Measurements from ENCODE around the gene SERPINA12. TPM values are rescaled to one million over a fixed set of nuclear protein-coding genes. Genes with fewer than 3 reads are reported as not detected.
A peak's percentile ranks its signal among the peaks of the same experiment; 100 is the strongest.

SERPINA12 gene
- total and polyA plus RNA-seq, 2 of the 13 experiments (the other 11 are each of a cell fraction or from before 2014, with no cell fraction given) = 0.08 TPM; not detected in 1

DNA sequence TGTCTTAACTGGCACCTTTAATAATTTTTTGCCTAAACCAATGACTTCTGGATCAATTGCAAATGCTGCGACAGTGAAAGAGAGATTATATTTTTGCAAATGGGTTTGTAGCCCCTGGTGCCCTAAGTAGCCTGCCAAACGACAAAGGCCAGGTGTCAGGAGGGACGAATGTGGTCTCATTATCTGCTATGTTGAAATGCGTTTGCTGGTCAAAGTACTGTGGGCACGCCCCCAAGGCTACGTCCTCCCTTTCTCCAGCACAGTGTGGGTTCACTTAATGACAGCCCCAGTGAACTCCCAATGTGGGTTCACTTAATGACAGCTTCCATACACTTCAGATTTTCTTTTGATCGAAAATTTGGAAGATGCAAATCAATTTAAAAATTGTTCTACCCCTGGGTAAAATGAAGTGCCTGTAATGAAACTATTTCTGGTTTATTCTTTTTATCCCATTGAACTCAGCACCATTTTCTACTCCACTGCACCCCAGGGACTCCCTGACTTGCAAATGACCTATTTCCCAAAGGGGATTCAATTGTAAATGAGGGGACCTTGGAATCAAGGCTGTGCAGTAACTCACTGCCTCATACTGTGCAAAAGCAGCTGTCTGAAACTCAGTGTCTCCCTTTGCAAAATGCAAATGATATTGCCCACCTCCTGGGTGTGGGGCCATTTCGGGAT is 58.0 kb downstream of the SERPINA12 start (continued):
- TF ChIP-seq STAT5B (CRISPR knock-in tag; IDR thresholded peaks at IDR 0.05) (no peak), FOXO1 (CRISPR knock-in tag; IDR thresholded peaks at IDR 0.05) (peak; percentile 61), MYC (CRISPR knock-in tag; IDR thresholded peaks at IDR 0.05; ENCODE audit: borderline replicate concordance) (peak; percentile 76), ZNF205 (CRISPR knock-in tag; IDR thresholded peaks at IDR 0.05) (no peak), SRSF4 (IDR thresholded peaks at IDR 0.05; ENCODE audit: low read depth, low read length, poor library complexity, severe bottlenecking) (no peak), ZNF749 (CRISPR knock-in tag; IDR thresholded peaks at IDR 0.05; ENCODE audit: borderline replicate concordance) (no peak; the same call in 1 of the 2 replicates), SOX13 (IDR thresholded peaks at IDR 0.05) (no peak; the same call in 1 of the 2 replicates), SOX13 (CRISPR knock-in tag; conservative IDR thresholded peaks at IDR 0.05 in 1 of 2, IDR thresholded peaks at IDR 0.05 in 1 of 2) (peak in 1 of 2 experiments; percentile 88; a peak in 2 of 4 replicates), SALL1 (CRISPR knock-in tag; IDR thresholded peaks at IDR 0.05) (peak; percentile 69), SOX6 (IDR thresholded peaks at IDR 0.05) (no peak), SOX6 (CRISPR knock-in tag; IDR thresholded peaks at IDR 0.05) (peak; percentile 89), EHMT2 (IDR thresholded peaks at IDR 0.05; ENCODE audit: borderline replicate concordance, low read depth, low read length) (0 out of 2 replicates have a peak, but pooled peaks have one; percentile 51), ZFY (CRISPR knock-in tag; IDR thresholded peaks at IDR 0.05) (peak; percentile 41), SKI (IDR thresholded peaks at IDR 0.05; ENCODE audit: partially characterized antibody) (no peak), MAFF (IDR thresholded peaks at IDR 0.05; ENCODE audit: low read depth, low read length) (no peak), CCDC6 (CRISPR knock-in tag; IDR thresholded peaks at IDR 0.05) (no peak), ATF7-NPFF (CRISPR knock-in tag; IDR thresholded peaks at IDR 0.05; ENCODE audit: low read depth) (no peak), ZNF264 (CRISPR knock-in tag; IDR thresholded peaks at IDR 0.05) (peak; percentile 67; the same call in 1 of the 2 replicates), SNAI1 (CRISPR knock-in tag; IDR thresholded peaks at IDR 0.05; ENCODE audit: borderline replicate concordance) (no peak)
- TF ChIP-seq, protein P1, sequence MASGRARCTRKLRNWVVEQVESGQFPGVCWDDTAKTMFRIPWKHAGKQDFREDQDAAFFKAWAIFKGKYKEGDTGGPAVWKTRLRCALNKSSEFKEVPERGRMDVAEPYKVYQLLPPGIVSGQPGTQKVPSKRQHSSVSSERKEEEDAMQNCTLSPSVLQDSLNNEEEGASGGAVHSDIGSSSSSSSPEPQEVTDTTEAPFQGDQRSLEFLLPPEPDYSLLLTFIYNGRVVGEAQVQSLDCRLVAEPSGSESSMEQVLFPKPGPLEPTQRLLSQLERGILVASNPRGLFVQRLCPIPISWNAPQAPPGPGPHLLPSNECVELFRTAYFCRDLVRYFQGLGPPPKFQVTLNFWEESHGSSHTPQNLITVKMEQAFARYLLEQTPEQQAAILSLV (CRISPR knock-in tag; IDR thresholded peaks at IDR 0.05; ENCODE audit: borderline replicate concordance) = peak; percentile 81; the same call in 1 of the 2 replicates
- TF ChIP-seq, protein P2, sequence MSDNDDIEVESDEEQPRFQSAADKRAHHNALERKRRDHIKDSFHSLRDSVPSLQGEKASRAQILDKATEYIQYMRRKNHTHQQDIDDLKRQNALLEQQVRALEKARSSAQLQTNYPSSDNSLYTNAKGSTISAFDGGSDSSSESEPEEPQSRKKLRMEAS (IDR thresholded peaks at IDR 0.05) = peak; percentile 83
- TF ChIP-seq, protein P3, sequence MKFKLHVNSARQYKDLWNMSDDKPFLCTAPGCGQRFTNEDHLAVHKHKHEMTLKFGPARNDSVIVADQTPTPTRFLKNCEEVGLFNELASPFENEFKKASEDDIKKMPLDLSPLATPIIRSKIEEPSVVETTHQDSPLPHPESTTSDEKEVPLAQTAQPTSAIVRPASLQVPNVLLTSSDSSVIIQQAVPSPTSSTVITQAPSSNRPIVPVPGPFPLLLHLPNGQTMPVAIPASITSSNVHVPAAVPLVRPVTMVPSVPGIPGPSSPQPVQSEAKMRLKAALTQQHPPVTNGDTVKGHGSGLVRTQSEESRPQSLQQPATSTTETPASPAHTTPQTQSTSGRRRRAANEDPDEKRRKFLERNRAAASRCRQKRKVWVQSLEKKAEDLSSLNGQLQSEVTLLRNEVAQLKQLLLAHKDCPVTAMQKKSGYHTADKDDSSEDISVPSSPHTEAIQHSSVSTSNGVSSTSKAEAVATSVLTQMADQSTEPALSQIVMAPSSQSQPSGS (CRISPR knock-in tag; IDR thresholded peaks at IDR 0.05) = peak; percentile 67; the same call in 1 of the 2 replicates
- TF ChIP-seq, protein P4, sequence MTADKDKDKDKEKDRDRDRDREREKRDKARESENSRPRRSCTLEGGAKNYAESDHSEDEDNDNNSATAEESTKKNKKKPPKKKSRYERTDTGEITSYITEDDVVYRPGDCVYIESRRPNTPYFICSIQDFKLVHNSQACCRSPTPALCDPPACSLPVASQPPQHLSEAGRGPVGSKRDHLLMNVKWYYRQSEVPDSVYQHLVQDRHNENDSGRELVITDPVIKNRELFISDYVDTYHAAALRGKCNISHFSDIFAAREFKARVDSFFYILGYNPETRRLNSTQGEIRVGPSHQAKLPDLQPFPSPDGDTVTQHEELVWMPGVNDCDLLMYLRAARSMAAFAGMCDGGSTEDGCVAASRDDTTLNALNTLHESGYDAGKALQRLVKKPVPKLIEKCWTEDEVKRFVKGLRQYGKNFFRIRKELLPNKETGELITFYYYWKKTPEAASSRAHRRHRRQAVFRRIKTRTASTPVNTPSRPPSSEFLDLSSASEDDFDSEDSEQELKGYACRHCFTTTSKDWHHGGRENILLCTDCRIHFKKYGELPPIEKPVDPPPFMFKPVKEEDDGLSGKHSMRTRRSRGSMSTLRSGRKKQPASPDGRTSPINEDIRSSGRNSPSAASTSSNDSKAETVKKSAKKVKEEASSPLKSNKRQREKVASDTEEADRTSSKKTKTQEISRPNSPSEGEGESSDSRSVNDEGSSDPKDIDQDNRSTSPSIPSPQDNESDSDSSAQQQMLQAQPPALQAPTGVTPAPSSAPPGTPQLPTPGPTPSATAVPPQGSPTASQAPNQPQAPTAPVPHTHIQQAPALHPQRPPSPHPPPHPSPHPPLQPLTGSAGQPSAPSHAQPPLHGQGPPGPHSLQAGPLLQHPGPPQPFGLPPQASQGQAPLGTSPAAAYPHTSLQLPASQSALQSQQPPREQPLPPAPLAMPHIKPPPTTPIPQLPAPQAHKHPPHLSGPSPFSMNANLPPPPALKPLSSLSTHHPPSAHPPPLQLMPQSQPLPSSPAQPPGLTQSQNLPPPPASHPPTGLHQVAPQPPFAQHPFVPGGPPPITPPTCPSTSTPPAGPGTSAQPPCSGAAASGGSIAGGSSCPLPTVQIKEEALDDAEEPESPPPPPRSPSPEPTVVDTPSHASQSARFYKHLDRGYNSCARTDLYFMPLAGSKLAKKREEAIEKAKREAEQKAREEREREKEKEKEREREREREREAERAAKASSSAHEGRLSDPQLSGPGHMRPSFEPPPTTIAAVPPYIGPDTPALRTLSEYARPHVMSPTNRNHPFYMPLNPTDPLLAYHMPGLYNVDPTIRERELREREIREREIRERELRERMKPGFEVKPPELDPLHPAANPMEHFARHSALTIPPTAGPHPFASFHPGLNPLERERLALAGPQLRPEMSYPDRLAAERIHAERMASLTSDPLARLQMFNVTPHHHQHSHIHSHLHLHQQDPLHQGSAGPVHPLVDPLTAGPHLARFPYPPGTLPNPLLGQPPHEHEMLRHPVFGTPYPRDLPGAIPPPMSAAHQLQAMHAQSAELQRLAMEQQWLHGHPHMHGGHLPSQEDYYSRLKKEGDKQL (CRISPR knock-in tag; IDR thresholded peaks at IDR 0.05; ENCODE audit: low read depth) = no peak

Data from HepG2 (cell line).